HL-60 (cell line): ENCODE data around the gene SULT2B1.

Experiments
- DNase-seq, 2 experiments: peaks; one replicate each; pipeline ENCODE4 v3.0.0-alpha.2; 2010 to 2020; ENCODE audit warnings: low read depth in 1 of 2, low spot score in 1 of 2
- H3K27ac ChIP-seq: fragments of 250-450 bp; sonication (Bioruptor Pico); replicated peaks from 2 replicates; pipeline ENCODE4 v1.5.1; 2020; ENCODE audit warnings: mild to moderate bottlenecking, moderate library complexity
- H3K27me3 ChIP-seq: fragments of 250-450 bp; sonication (Bioruptor Pico); 2 replicates; pipeline ENCODE4 v1.5.1; 2021; ENCODE audit warnings: mild to moderate bottlenecking, moderate library complexity; ENCODE audit not compliant: insufficient read depth, poor library complexity, severe bottlenecking
- H3K4me3 ChIP-seq: replicated peaks from 2 replicates; pipeline ENCODE4 v1.5.1; 2011; ENCODE audit warnings: mild to moderate bottlenecking, control low read depth, low read length; ENCODE audit not compliant: insufficient read depth
- GABPA ChIP-seq: IDR thresholded peaks from 2 replicates; pipeline ENCODE4 v1.6.1; 2012; ENCODE audit warnings: low read depth
- POLR2AphosphoS5 ChIP-seq: IDR thresholded peaks from 2 replicates; pipeline ENCODE4 v1.6.1; 2012; ENCODE audit warnings: low read depth
- SPI1 ChIP-seq: IDR thresholded peaks from 2 replicates; pipeline ENCODE4 v1.6.1; 2012; ENCODE audit warnings: low read depth, mild to moderate bottlenecking, borderline replicate concordance
- TF ChIP-seq, protein P1 (sequence below): IDR thresholded peaks from 2 replicates; pipeline ENCODE4 v1.6.1; 2012; ENCODE audit warnings: low read depth; ENCODE audit not compliant: insufficient replicate concordance
- TF ChIP-seq, protein P2 (sequence below): IDR thresholded peaks from one replicate; pipeline ENCODE4 v1.5.1; 2011; ENCODE audit warnings: low read length, control low read depth, inconsistent platforms; ENCODE audit not compliant: insufficient read depth

The SULT2B1 gene

DNA sequence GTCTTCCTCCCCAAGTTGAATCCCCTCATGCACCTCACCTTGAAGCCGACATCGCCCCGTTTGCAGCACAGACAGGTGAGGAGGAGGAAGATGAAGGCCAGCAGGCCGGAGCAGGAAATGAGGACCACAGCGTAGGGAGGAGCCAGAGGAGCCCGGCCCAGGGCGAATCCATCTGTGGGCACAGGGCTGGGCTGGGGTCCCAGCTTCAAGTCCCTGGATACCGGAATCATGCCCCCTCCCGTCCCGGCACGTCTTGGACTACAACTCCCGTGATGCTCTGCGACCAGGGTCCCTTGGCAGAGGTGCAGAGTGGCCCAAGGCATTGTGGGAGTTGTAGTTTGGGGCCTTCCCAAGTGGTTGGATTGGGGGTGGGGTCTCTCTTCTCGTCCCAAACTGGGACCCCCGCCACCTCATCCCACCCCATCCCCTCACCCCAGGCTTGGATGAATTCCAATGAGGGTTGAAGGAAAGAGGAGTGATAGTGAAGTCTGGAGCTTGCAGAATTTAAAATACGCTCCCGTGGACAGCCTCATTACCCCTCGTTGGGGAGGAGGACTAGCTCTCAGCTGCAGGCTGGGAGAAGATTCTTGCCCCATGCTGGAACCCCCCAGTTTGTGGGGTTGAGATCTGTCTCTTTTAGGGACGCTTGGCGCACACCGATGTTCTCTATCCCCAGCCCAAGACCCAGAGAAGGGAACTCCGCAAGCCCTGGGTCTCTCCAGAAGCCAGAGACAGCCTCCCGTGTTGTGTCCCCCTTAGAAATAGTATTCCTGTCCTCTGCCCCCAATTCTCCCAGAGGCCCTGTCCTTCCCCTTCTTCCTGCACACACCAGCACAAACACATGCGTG lies 41.3 kb upstream of the SULT2B1 start:
- TF ChIP-seq, protein P1, sequence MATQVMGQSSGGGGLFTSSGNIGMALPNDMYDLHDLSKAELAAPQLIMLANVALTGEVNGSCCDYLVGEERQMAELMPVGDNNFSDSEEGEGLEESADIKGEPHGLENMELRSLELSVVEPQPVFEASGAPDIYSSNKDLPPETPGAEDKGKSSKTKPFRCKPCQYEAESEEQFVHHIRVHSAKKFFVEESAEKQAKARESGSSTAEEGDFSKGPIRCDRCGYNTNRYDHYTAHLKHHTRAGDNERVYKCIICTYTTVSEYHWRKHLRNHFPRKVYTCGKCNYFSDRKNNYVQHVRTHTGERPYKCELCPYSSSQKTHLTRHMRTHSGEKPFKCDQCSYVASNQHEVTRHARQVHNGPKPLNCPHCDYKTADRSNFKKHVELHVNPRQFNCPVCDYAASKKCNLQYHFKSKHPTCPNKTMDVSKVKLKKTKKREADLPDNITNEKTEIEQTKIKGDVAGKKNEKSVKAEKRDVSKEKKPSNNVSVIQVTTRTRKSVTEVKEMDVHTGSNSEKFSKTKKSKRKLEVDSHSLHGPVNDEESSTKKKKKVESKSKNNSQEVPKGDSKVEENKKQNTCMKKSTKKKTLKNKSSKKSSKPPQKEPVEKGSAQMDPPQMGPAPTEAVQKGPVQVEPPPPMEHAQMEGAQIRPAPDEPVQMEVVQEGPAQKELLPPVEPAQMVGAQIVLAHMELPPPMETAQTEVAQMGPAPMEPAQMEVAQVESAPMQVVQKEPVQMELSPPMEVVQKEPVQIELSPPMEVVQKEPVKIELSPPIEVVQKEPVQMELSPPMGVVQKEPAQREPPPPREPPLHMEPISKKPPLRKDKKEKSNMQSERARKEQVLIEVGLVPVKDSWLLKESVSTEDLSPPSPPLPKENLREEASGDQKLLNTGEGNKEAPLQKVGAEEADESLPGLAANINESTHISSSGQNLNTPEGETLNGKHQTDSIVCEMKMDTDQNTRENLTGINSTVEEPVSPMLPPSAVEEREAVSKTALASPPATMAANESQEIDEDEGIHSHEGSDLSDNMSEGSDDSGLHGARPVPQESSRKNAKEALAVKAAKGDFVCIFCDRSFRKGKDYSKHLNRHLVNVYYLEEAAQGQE, result no peak
- TF ChIP-seq GABPA (no peak), SPI1 (no peak), POLR2AphosphoS5 (no peak)
- TF ChIP-seq, protein P2, sequence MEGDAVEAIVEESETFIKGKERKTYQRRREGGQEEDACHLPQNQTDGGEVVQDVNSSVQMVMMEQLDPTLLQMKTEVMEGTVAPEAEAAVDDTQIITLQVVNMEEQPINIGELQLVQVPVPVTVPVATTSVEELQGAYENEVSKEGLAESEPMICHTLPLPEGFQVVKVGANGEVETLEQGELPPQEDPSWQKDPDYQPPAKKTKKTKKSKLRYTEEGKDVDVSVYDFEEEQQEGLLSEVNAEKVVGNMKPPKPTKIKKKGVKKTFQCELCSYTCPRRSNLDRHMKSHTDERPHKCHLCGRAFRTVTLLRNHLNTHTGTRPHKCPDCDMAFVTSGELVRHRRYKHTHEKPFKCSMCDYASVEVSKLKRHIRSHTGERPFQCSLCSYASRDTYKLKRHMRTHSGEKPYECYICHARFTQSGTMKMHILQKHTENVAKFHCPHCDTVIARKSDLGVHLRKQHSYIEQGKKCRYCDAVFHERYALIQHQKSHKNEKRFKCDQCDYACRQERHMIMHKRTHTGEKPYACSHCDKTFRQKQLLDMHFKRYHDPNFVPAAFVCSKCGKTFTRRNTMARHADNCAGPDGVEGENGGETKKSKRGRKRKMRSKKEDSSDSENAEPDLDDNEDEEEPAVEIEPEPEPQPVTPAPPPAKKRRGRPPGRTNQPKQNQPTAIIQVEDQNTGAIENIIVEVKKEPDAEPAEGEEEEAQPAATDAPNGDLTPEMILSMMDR, result no peak
- Histone ChIP-seq H3K4me3 (no peak overlapping the region), H3K27me3 (peaks cover 25% of the 10 kb centered on the region), H3K27ac (no peak overlapping the region)
- DNase-seq, result peak in 1 of 2 experiments; percentile 48

DNA sequence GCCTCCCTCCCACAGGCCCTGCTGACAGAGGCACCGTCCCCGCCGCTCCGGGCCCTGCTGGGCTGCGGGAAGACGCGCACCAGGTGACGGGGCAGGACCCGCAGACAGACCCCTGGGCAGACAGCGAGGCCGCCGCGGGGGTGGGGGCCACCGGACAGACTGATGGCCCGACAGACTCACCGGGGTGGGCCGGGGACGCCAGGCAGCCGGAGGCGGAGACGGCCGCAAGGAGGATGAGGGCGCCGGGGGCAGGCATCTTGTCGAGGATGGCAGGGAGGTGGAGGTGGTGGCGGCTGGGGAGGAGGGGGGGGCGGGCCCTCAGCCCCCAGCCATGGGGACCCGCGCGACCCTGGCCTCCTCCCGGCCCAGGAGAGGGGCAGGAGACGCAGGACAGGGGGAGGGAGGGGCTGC lies 40.6 kb upstream of the SULT2B1 start:
- TF ChIP-seq GABPA, result no peak
- TF ChIP-seq SPI1, result no peak
- TF ChIP-seq, protein P2, result no peak
- TF ChIP-seq, protein P1, result no peak
- TF ChIP-seq POLR2AphosphoS5, result no peak
- no peak for DNase-seq
- no peak overlapping the region for H3K4me3 ChIP-seq
- H3K27ac ChIP-seq, result no peak overlapping the region
- H3K27me3 ChIP-seq, result peaks cover 25% of the 10 kb centered on the region

DNA sequence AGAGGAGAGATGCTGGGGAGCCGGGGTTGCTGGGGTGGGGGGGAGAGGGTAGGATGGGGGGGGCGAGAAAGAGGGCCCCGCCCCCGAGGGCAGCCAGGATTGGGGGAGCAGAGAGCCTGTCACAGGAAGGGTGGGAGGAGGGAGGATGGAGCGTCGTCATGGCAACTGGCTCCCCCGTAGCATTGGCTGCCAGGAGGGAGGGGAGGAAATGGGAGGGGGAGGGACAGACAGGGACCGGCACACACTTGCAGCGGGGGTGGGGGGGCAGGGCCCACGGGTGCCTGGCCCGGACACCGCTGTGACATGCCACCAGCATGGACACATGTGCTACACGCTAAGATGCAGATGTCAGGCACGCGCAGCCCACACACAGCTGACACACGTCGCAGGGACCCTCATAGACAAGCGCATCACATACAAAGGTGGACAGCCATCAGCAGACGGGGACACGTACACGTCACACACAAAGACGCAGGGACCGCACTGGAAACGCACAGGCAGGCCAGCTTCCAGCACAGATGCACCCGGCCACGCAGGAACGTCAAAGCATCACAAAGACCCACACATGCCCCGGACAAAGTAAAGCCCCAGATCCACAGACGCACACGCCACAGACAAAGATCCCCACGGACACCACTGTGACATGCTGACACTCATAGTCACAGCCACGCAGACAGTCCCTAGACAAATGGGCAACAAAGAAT lies 40.0 kb upstream of the SULT2B1 start, which contains the start of gene LMTK3:
Gene LMTK3 (minus strand): TSS at position 36 of the 704 bp plus-strand sequence. CDS start 259 bp downstream, outside the sequence.
- no peak within 1 kb of the TSS for H3K4me3 ChIP-seq
- H3K27ac ChIP-seq, result no peak within 1 kb of the TSS
- DNase-seq, result no peak
- TF ChIP-seq POLR2AphosphoS5 (no peak), SPI1 (no peak), GABPA (no peak)
- TF ChIP-seq, protein P2, result no peak
- TF ChIP-seq, protein P1, result no peak
- H3K27me3 ChIP-seq, result peaks cover 25% of the 10 kb centered on the region
